Measurements from ENCODE around the gene STAT1.

The STAT1 gene

GRCh38 chr2:191013932-191014652 is at the start of gene STAT1:
Gene STAT1 (minus strand): TSS chr2:191014171. CDS start chr2:191010003, 4,168 bp downstream.
- no peaks in the 10 kb centered on the region for H3K36me3 ChIP-seq (ENCODE audit: control insufficient read depth, insufficient read depth, low read length)

DNA sequence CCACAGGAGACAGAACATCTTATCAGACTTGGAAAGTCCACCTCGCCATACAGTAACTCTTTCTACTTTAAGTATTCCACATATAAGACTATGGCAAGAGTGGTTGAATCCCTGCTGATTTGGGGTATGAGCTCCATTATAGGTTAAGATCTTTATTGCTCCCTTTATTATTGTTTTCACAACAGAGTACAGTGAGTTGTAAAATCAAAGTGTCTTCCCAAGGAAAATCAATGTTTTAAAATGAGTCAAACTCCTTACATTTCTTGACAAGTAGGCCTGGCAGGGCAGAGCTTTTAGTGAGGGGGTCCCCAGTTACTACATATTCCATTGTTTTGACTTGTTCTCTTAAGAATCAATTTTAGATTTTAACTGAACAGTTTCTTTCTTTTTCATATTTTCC is 49.6 kb upstream of the STAT1 start:
- Histone ChIP-seq H3K4me1 (ENCODE audit: control insufficient read depth, insufficient read depth, low read length) (no peaks in the 10 kb centered on the region), H3K9ac (ENCODE audit: low read length) (no peak overlapping the region), H3K36me3 (ENCODE audit: control insufficient read depth, insufficient read depth, low read length) (no peaks in the 10 kb centered on the region), H3K27ac (ENCODE audit: low read depth, low read length) (no peak overlapping the region), H3K27me3 (ENCODE audit: control insufficient read depth, insufficient read depth, low read length) (no peaks in the 10 kb centered on the region), H3K4me3 (ENCODE audit: low read length) (no peak overlapping the region)

More at GRCh38 chr2:191013932-191014652, at the start of gene STAT1:
- peak within 1 kb of the TSS; percentile 99 for H3K4me3 ChIP-seq (ENCODE audit: low read length)
- H3K4me1 ChIP-seq (ENCODE audit: control insufficient read depth, insufficient read depth, low read length): peaks cover 13% of the 10 kb centered on the region
- H3K9ac ChIP-seq (ENCODE audit: low read length): peak within 1 kb of the TSS; percentile 89
- H3K27me3 ChIP-seq (ENCODE audit: control insufficient read depth, insufficient read depth, low read length): no peaks in the 10 kb centered on the region
- H3K27ac ChIP-seq (ENCODE audit: low read depth, low read length): peak within 1 kb of the TSS; percentile 91

GRCh38 chr2:191061381-191061980 is 47.5 kb upstream of the STAT1 start:
- H3K9ac ChIP-seq (ENCODE audit: low read length): no peak overlapping the region
- no peak overlapping the region for H3K4me3 ChIP-seq (ENCODE audit: low read length)
- no peaks in the 10 kb centered on the region for H3K36me3 ChIP-seq (ENCODE audit: control insufficient read depth, insufficient read depth, low read length)
- H3K27ac ChIP-seq (ENCODE audit: low read depth, low read length): no peak overlapping the region
- no peaks in the 10 kb centered on the region for H3K4me1 ChIP-seq (ENCODE audit: control insufficient read depth, insufficient read depth, low read length)
- no peaks in the 10 kb centered on the region for H3K27me3 ChIP-seq (ENCODE audit: control insufficient read depth, insufficient read depth, low read length)

DNA sequence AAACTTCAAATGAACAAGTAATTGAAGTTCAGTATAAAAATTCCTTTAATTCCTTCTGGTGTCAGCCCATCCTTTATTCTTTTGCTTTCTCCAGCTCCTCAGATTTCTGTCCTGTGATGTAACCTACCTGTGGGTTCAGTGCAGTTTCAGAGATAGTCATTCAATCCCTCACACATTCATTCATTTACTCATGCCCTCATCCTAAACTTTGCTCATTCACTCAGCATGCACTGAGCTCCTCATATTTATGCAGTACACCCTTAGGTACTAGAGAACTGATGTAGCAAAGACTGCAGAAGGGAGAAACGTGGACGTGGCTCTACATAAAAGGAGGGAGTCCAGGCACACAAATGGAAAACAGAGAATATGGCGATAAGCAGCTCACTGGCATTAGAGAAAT is 45.3 kb upstream of the STAT1 start:
- Histone ChIP-seq H3K27ac (ENCODE audit: low read depth, low read length) (no peak overlapping the region), H3K9ac (ENCODE audit: low read length) (no peak overlapping the region), H3K4me3 (ENCODE audit: low read length) (no peak overlapping the region), H3K4me1 (ENCODE audit: control insufficient read depth, insufficient read depth, low read length) (no peaks in the 10 kb centered on the region), H3K27me3 (ENCODE audit: control insufficient read depth, insufficient read depth, low read length) (no peaks in the 10 kb centered on the region), H3K36me3 (ENCODE audit: control insufficient read depth, insufficient read depth, low read length) (no peaks in the 10 kb centered on the region)

GRCh38 chr2:191056228-191056627 is 42.3 kb upstream of the STAT1 start:
- H3K27me3 ChIP-seq (ENCODE audit: control insufficient read depth, insufficient read depth, low read length): no peaks in the 10 kb centered on the region
- no peaks in the 10 kb centered on the region for H3K36me3 ChIP-seq (ENCODE audit: control insufficient read depth, insufficient read depth, low read length)
- H3K4me3 ChIP-seq (ENCODE audit: low read length): no peak overlapping the region
- no peak overlapping the region for H3K9ac ChIP-seq (ENCODE audit: low read length)
- no peaks in the 10 kb centered on the region for H3K4me1 ChIP-seq (ENCODE audit: control insufficient read depth, insufficient read depth, low read length)
- H3K27ac ChIP-seq (ENCODE audit: low read depth, low read length): no peak overlapping the region

DNA sequence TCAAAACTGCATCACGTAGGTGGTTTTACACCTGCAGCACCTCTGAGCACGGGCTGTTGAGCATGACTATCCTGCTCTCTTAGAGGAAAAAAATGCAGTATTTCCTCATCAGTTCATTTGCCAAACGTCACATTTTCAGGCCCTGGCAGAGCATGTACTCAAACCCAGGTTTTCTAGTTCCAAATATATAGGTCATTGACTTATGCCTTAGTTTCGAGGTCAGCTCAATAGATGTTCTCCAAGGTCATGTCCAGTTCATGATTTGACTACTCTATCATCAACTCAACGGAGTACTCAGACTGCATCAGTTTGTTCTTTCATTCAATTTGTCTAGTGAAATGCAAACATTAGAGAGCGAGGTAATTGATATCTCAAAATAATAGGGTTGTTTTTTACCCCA is 39.3 kb upstream of the STAT1 start:
- H3K9ac ChIP-seq (ENCODE audit: low read length): no peak overlapping the region
- no peaks in the 10 kb centered on the region for H3K36me3 ChIP-seq (ENCODE audit: control insufficient read depth, insufficient read depth, low read length)
- no peaks in the 10 kb centered on the region for H3K27me3 ChIP-seq (ENCODE audit: control insufficient read depth, insufficient read depth, low read length)
- H3K27ac ChIP-seq (ENCODE audit: low read depth, low read length): no peak overlapping the region
- H3K4me3 ChIP-seq (ENCODE audit: low read length): no peak overlapping the region
- H3K4me1 ChIP-seq (ENCODE audit: control insufficient read depth, insufficient read depth, low read length): peaks cover 2% of the 10 kb centered on the region

- H3K9ac ChIP-seq (ENCODE audit: low read length): no peak overlapping the region
- H3K27ac ChIP-seq (ENCODE audit: low read depth, low read length): no peak overlapping the region
- no peaks in the 10 kb centered on the region for H3K36me3 ChIP-seq (ENCODE audit: control insufficient read depth, insufficient read depth, low read length)
Observed at GRCh38 chr2:191051825-191052778, 38.1 kb upstream of the STAT1 start.

GRCh38 chr2:191051177-191051576 is 37.2 kb upstream of the STAT1 start:
- H3K27ac ChIP-seq (ENCODE audit: low read depth, low read length): no peak overlapping the region
- no peaks in the 10 kb centered on the region for H3K36me3 ChIP-seq (ENCODE audit: control insufficient read depth, insufficient read depth, low read length)
- H3K27me3 ChIP-seq (ENCODE audit: control insufficient read depth, insufficient read depth, low read length): no peaks in the 10 kb centered on the region

More at GRCh38 chr2:191051825-191052778, 38.1 kb upstream of the STAT1 start:
- H3K4me1 ChIP-seq (ENCODE audit: control insufficient read depth, insufficient read depth, low read length): peaks cover 2% of the 10 kb centered on the region
- H3K27me3 ChIP-seq (ENCODE audit: control insufficient read depth, insufficient read depth, low read length): no peaks in the 10 kb centered on the region
- no peak overlapping the region for H3K4me3 ChIP-seq (ENCODE audit: low read length)

DNA sequence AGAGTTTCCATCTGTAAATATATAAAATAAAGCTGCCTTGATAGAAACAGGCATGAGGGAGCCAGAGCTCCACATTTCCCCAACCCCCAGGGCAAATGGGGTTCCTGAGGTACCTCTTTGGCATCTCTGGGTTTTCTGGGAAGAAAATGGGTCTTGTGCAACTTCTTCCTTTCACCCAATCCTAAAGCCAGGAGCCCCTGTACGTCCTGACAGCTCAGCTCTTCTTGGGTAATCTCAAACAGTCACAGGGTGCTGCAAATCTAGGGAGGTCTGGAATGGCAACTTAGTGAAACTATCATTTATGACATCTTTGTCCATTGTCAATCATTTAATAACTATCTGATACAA is 36.6 kb upstream of the STAT1 start:
- Histone ChIP-seq H3K27me3 (ENCODE audit: control insufficient read depth, insufficient read depth, low read length) (no peaks in the 10 kb centered on the region), H3K9ac (ENCODE audit: low read length) (no peak overlapping the region), H3K4me1 (ENCODE audit: control insufficient read depth, insufficient read depth, low read length) (peaks cover 2% of the 10 kb centered on the region), H3K36me3 (ENCODE audit: control insufficient read depth, insufficient read depth, low read length) (no peaks in the 10 kb centered on the region), H3K27ac (ENCODE audit: low read depth, low read length) (no peak overlapping the region), H3K4me3 (ENCODE audit: low read length) (no peak overlapping the region)

More at GRCh38 chr2:191051177-191051576, 37.2 kb upstream of the STAT1 start:
- Histone ChIP-seq H3K4me1 (ENCODE audit: control insufficient read depth, insufficient read depth, low read length) (peaks cover 2% of the 10 kb centered on the region), H3K9ac (ENCODE audit: low read length) (no peak overlapping the region), H3K4me3 (ENCODE audit: low read length) (no peak overlapping the region)

GRCh38 chr2:191049728-191050639 is 36.0 kb upstream of the STAT1 start:
- H3K27me3 ChIP-seq (ENCODE audit: control insufficient read depth, insufficient read depth, low read length): no peaks in the 10 kb centered on the region
- peaks cover 2% of the 10 kb centered on the region for H3K4me1 ChIP-seq (ENCODE audit: control insufficient read depth, insufficient read depth, low read length)
- no peak overlapping the region for H3K4me3 ChIP-seq (ENCODE audit: low read length)
- H3K36me3 ChIP-seq (ENCODE audit: control insufficient read depth, insufficient read depth, low read length): no peaks in the 10 kb centered on the region
- H3K27ac ChIP-seq (ENCODE audit: low read depth, low read length): no peak overlapping the region
- no peak overlapping the region for H3K9ac ChIP-seq (ENCODE audit: low read length)

GRCh38 chr2:191048073-191048472 is 34.1 kb upstream of the STAT1 start:
- H3K9ac ChIP-seq (ENCODE audit: low read length): no peak overlapping the region
- H3K27me3 ChIP-seq (ENCODE audit: control insufficient read depth, insufficient read depth, low read length): no peaks in the 10 kb centered on the region
- no peaks in the 10 kb centered on the region for H3K36me3 ChIP-seq (ENCODE audit: control insufficient read depth, insufficient read depth, low read length)
- H3K4me1 ChIP-seq (ENCODE audit: control insufficient read depth, insufficient read depth, low read length): peaks cover 2% of the 10 kb centered on the region
- no peak overlapping the region for H3K4me3 ChIP-seq (ENCODE audit: low read length)
- no peak overlapping the region for H3K27ac ChIP-seq (ENCODE audit: low read depth, low read length)

All from rectal smooth muscle tissue (tissue), 1 donor.